Left cardiac atrium (tissue), 4 donors: ENCODE measurements around the gene ARHGAP22. TPM values are rescaled to one million over a fixed set of nuclear protein-coding genes. Genes with fewer than 3 reads are reported as not detected.
A peak's percentile ranks its signal among the peaks of the same experiment; 100 is the strongest.

Experiments
- ATAC-seq, 2 donors: fragments of 200-7000 bp; cut with Tn5 transposase; one replicate each; pipeline ENCODE4 v1.9.1; 2020; ENCODE audit warnings: mild to moderate bottlenecking in 2 of 2, moderate library complexity in 2 of 2
- DNase-seq: peaks from one replicate; pipeline ENCODE4 v3.0.0-alpha.2; 2020
- intact Hi-C, 2 donors: fragments of 100-400 bp; cut with DNase I; formaldehyde crosslinking; loops; one replicate each; pipeline versions ENCODE4 v1.14.1 to v1.15.1; 2022 to 2023
- total RNA-seq, 2 donors: library from RNA; stranded (reverse); fragmentation: NEBNext Ultra II Directional; extraction: Animal tissue kit (Norgen Biotek cat#: 25700); gene quantifications; one replicate each; pipeline ENCODE4 v1.2.1, GENCODE V29; 2021
- donor health status: DM: no; HTN: yes; CAD: no.
- donor health status: DM: no; HTN: yes; CAD: no; lungs with severe emphysema.
- donor health status: DM: yes; HTN: yes; CAD: no.
- donor health status: Dilated cardiomyopathy.

The ARHGAP22 gene
- total RNA-seq, 2 donors from 2014 or later = 4.7 to 6.0 TPM

- DNase-seq (no peak), ATAC-seq (no peak)
- intact Hi-C loops = loop anchor here in 1 of 2 donors (5.0 kb wide), 1 partner anchor 84 kb away; no protein-coding TSS in a partner anchor
These were observed 36.3 kb downstream of the ARHGAP22 start for GRCh38 chr10:48568546-48568945.

GRCh38 chr10:48568131-48568530, 36.7 kb downstream of the ARHGAP22 start:
- intact Hi-C loops = loop anchor here in 1 of 2 donors (5.0 kb wide), 1 partner anchor 84 kb away; no protein-coding TSS in a partner anchor
- DNase-seq (no peak), ATAC-seq (no peak)

- ATAC-seq = no peak
- intact Hi-C loops = loop anchor here in 1 of 2 donors (5.0 kb wide), 1 partner anchor 85 kb away; no protein-coding TSS in a partner anchor
- DNase-seq = no peak
These were observed 37.5 kb downstream of the ARHGAP22 start for GRCh38 chr10:48567346-48567745.

DNA sequence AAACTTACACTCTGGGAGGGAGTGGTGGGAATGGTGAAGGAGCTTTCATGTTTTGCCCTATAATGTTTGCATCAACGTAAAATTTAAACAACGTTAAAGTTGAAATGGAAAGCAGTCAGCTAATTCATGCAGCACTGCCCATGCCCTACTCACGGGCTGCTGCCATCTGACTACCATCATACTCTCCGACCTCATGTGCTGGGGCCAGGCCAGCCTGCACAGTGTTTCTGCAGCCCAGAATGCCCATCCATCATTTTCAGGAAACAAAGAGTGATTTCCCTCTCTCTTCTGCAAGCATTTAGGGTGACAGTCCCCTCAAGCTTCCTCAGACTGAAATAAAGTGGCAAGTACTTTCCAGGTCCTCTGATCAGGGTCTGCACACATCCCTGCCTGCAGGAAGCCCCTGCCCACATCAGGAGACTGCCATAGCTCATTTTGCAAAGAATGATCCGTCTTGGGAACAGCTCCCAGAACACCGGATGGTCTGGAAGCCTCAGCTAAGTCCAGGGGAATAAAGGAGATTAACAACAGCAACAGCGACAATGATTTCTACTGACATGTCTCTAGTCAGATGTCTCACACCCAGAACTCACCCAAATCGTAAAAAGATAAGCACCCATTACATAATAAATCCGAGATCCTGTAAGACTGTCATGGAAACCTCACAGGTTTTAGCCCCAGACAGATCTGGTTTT, 40.3 kb downstream of the ARHGAP22 start:
- ATAC-seq (no peak), DNase-seq (no peak)
- intact Hi-C loops = loop anchor here in 1 of 2 donors (5.0 kb wide), 1 partner anchor 88 kb away; no protein-coding TSS in a partner anchor

- DNase-seq (no peak), ATAC-seq (no peak)
- intact Hi-C loops = loop anchor here in 1 of 2 donors (10.0 kb wide), 1 partner anchor 597 kb away; no protein-coding TSS in a partner anchor
These were observed 47.3 kb downstream of the ARHGAP22 start for GRCh38 chr10:48557511-48558123.

DNA sequence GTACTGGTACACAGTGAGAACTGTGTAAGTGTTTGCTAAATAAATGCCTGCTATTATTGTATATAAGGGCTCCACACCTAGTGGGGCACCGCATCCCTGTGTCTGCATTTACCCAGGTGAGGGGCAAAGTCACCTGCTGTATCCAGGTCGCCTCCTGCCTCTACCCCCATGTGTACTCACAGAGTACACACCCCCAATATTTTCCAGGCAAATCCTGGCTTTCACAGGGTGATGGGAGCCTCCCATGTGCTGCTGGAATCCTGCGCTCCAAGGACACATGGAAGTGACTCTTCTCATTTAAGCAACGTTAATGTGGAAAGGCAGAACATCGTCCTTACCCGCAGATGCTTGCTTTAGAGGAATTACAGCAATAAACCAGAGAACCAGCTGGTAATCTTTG, 48.2 kb downstream of the ARHGAP22 start:
- ATAC-seq (no peak), DNase-seq (no peak)
- intact Hi-C loops = loop anchor here in 1 of 2 donors (10.0 kb wide), 1 partner anchor 598 kb away; no protein-coding TSS in a partner anchor

- DNase-seq (no peak), ATAC-seq (no peak)
- intact Hi-C loops = loop anchor here in 1 of 2 donors (10.0 kb wide), 1 partner anchor 599 kb away; no protein-coding TSS in a partner anchor
These were observed 48.8 kb downstream of the ARHGAP22 start for GRCh38 chr10:48556065-48556464.

- DNase-seq (no peak), ATAC-seq (no peak)
- intact Hi-C loops = loop anchor here in 1 of 2 donors (10.0 kb wide), 1 partner anchor 599 kb away; no protein-coding TSS in a partner anchor
These were observed 49.4 kb downstream of the ARHGAP22 start for GRCh38 chr10:48555310-48556042.

DNA sequence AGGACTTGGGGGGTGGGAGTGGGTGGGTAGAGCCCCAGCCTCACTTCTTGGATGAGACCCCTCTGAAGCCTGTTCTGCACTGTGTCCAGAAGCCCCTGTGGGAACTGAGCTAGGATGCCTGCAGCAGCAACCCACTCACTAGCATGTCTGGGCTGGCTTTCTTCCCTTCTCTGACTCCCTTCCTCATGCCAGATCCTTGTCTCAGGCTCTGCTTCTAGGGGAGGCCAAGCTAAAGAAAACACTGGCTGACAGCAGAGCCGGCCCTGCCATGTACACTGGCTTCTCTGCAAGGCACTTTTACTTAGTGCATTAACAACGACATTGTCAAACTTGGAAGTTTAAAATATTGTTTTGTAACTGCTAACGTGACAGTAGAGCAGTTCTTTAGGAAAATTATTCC, 50.2 kb downstream of the ARHGAP22 start:
- intact Hi-C loops = loop anchor here in 1 of 2 donors (10.0 kb wide), 1 partner anchor 600 kb away; no protein-coding TSS in a partner anchor
- peak; percentile 30 to 61 for ATAC-seq

DNA sequence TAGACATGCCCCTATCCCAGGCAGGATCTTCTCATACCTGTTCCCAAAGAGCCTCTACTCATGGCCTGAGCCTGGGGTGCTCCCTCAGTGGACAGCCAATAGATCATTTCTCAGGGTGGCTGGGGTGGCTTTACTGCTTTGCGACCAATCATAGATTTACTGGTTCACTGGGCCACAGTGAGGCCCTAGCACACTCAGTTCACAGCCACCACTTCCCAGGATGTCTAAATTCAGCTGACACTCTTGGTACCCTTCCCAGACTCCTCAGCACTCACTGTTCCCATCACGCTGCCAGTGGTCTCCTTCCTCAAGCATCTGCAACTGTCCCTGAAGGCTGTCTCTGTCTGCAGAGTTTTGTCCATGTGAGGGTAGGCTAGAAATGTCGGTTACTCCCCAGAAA, 50.6 kb downstream of the ARHGAP22 start:
- intact Hi-C loops = loop anchor here in 1 of 2 donors (10.0 kb wide), 1 partner anchor 601 kb away; no protein-coding TSS in a partner anchor
- ATAC-seq = peak in 1 of 2 donors; percentile 45
- DNase-seq = no peak

More for the DNA sequence above, 50.2 kb downstream of the ARHGAP22 start:
- DNase-seq = no peak

DNA sequence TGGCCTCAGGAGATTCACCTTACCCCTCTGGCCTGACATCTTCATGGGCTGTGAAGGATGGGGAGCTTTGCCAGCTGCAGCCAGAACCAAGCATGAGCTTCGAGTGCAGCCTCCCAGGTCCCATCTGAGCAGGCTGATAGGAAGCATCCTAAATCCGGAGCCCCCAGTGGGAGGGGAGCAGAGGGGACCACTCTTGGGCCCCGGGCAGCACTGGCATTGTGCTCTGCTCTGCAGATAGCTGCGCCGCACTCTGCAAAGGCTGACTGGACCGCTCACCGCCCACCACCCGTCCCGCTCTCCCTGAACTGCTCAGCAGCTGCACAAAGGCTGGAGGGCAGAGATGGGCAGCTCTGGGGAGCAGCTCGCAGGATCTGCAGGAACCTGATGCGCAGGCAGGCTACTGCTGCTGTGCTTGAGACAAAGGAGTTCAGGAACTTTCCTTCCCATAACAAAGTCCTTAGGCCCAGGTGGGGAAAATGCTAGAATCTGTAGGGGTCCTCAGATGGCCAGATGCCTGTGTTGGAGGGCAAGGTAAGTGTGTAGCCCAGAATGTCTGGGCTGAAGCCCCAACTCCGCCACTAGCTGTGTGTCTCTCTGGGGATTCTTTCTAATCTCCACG, 51.8 kb downstream of the ARHGAP22 start:
- ATAC-seq (no peak), DNase-seq (no peak)
- intact Hi-C loops = loop anchor here (1.0 to 10.0 kb wide), 3 partner anchors 103 to 602 kb away; no protein-coding TSS in a partner anchor

DNA sequence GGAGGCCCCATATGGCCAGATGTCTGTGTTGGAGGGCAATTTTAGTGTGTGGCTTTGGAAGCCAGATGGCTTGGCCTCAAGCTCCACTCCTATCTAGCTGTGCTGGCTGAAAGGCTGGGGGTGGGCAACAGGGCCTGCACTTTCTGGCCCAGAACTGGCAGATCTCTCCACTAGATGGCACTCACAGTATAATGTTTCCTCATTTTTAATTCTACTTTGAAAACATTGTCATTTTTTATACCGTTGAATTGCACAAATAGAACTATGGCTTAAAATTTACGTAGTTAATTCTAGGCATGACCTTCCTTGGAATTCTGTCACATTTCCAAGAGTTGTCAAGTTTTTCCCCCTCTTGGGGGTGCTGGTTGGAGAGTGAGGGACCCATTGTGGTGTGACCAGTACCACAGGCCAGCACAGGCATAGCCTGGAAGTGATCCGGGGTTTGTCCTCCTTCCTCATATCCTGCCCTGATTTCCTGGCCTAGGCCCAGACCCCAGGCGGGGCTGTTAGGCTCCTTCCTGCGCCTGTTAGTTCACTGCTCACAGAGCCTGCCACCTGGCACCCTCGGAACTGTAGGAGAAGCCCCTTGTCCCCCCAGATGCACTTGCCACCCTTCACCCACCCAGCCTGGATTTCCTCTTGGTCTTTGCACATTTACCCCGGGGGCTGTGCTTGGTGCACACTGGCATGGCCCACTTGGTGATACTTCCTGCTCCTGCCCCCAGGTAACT, 52.8 kb downstream of the ARHGAP22 start:
- DNase-seq (peak; percentile 48), ATAC-seq (peak; percentile 60 to 62)
- intact Hi-C loops = loop anchor here (1.0 to 10.0 kb wide), 3 partner anchors 104 to 603 kb away; no protein-coding TSS in a partner anchor

DNA sequence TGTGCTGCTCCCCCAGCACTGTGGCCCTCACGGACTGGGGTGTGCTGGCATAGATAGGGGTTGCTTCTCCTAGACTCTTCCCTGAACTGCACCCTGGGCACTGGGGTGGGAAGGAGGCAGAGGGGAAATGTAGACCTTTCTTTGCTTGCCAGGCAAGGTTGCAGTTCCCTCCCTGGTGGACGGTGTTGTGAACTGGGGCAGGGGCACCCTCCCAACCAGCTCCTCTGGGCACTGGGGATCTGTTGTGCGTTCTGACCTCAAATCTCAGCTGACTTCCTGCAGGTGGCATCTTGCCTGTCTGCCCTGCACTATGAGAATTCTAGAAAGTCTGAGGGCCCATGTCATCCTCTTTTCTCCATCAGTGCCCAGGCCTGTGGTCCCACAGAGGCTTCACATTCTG, 53.9 kb downstream of the ARHGAP22 start:
- no peak for DNase-seq
- intact Hi-C loops = loop anchor here in 1 of 2 donors (10.0 kb wide), 1 partner anchor 604 kb away; no protein-coding TSS in a partner anchor
- ATAC-seq = no peak

GRCh38 chr10:48550071-48550691, 54.7 kb downstream of the ARHGAP22 start:
- ATAC-seq (no peak), DNase-seq (no peak)
- intact Hi-C loops = loop anchor here in 1 of 2 donors (10.0 kb wide), 1 partner anchor 605 kb away; no protein-coding TSS in a partner anchor

DNA sequence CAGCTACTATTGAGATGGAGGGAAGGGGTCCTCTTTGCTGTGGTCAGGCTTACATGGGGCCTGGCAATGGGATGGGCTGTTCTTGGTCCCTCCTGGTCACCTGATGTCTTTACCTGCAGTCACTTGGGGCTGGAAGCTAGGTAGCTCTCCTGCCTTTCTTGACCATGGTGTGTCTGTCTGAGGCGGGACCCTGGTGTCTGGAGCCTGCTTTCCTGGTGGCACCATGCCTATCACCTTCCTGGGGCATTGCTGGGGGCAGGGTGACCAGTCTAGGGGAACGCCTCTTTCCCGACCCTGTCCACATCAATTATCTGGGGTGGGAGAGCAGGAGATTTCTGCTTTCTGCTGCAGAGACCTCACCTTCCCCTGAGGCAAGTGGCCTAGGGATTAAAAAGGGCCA, 55.6 kb downstream of the ARHGAP22 start:
- DNase-seq = no peak
- ATAC-seq = no peak
- intact Hi-C loops = no loop called here

GRCh38 chr10:48548531-48549135, 56.2 kb downstream of the ARHGAP22 start:
- DNase-seq = no peak
- no peak for ATAC-seq
- intact Hi-C loops = no loop called here

GRCh38 chr10:48547981-48548380, 56.9 kb downstream of the ARHGAP22 start:
- DNase-seq (no peak), ATAC-seq (no peak)
- intact Hi-C loops = no loop called here
